DMS 273 (cell line): Measurements from ENCODE around the gene CUEDC1.
"Not testable (repeated sequence)": the region's sequence is repeated elsewhere in the genome, so short reads cannot be mapped to it uniquely, and the experiment has no call there.

Experiments
- DNase-seq: peaks from one replicate; lab custom pipeline; 2025; ENCODE audit not compliant: unreplicated experiment; lab: John Stamatoyannopoulos, UW

CUEDC1 gene

DNA sequence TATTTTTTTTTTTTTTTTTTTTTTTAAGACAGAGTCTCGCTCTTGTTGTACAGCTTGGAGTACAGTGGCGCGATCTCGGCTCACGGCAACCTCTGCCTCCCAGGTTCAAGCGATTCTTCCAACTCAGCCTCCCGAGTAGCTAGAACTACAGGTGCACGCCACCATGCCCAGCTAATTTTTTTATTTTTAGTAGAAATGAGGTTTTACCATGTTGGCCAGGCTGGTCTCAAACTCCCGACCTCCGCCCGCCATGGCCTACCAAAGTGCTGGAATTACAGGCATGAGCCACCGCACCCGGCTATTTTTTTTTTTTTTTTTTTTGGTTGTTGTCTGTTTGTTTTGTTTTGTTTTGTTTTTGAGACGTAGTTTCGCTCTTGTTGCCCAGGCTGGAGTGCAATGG is 3.2 kb upstream of the CUEDC1 start:
- not testable (repeated sequence) for DNase-seq

DNA sequence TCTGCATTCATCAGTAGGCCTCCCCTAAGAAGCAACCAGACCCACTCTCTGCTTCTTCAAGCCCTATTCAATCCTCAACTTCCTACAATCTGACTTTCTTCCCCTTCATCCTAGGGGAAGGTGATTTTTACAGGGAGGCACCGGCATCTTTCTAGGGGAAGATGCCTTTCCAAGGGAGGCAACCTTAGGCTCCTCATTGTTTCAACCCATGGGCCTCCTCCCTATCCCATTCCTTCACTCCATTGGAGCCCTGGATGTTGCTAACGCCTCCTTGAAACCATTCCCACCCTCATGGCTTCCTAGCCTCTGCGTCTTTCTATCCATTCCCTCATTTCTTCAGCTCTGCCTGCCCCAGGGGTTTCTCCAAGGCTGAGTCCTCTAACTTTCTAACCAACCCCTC is 2.7 kb upstream of the CUEDC1 start:
- no peak for DNase-seq

DNA sequence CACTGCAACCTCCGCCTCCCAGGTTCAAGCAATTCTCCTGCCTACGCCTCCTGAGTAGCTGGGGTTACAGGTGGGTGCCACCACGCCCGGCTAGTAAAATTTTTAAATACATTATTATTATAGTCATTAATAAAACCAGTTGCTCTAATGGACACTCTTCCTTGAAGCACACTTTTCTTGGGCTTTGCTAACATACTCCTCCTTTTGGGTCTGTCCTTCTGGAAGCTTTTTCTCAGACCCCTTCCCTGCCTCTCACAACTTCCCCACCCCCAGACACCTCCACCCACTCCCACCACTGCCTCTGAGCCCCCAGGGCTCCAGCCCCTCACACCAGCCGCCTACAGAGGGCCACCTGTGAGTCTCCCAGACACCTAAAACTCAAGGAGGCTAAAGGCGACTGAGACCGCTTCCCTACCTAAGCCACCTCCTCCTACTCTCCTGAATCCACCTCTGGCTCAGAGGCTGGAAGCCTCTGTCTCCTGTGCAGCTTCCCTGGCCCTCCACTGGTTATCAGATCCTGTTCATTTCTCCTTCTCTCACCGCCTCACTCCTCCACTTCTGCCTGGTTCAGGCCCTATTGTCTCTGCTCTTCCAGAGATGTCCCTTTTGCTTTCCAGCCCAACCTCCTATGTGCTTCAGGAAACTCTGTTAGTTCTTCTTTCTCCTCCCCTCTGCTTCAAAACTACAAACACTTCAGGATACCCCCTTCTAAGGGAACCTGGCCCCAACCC is 2.1 kb upstream of the CUEDC1 start:
- no peak for DNase-seq

DNA sequence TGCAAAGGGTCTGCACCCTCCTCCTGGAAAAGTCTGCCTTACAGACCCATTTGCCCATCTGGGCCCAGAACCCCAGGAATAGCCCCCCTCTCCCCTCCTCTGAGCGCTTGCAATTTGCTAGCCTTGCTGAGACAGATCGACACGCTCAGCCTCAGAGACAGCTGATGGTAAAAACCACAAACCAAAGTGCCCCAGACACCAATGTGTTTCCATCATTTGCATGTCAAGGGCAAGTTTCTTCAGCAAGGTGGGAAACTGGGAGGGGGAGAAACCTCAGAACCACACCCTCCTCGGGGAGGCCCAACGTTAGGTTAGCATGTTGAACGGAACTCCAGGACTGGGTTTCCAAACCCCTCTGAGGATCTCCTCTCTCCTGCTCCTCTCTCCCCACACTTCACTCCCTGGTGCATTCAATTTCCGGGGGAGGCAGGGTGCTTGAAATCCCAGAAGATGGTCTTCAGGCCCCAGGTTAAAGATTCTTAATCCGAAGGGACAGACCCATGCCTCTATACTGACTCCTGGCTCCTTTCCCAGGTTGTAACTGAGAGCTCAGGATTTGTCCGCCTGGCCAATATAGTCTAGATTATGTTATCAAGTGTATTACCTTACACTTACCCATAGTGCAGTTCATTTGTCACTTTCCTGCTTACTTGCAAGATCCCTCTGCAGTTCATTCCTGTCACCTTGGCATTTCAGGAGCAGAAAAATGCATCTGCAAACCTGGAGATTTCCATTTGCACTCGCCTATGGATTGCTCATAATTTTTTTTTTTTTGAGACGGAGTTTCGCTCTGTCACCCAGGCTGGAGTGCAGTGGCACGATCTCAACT is 1.3 kb upstream of the CUEDC1 start:
- DNase-seq: peak; percentile 54

DNA sequence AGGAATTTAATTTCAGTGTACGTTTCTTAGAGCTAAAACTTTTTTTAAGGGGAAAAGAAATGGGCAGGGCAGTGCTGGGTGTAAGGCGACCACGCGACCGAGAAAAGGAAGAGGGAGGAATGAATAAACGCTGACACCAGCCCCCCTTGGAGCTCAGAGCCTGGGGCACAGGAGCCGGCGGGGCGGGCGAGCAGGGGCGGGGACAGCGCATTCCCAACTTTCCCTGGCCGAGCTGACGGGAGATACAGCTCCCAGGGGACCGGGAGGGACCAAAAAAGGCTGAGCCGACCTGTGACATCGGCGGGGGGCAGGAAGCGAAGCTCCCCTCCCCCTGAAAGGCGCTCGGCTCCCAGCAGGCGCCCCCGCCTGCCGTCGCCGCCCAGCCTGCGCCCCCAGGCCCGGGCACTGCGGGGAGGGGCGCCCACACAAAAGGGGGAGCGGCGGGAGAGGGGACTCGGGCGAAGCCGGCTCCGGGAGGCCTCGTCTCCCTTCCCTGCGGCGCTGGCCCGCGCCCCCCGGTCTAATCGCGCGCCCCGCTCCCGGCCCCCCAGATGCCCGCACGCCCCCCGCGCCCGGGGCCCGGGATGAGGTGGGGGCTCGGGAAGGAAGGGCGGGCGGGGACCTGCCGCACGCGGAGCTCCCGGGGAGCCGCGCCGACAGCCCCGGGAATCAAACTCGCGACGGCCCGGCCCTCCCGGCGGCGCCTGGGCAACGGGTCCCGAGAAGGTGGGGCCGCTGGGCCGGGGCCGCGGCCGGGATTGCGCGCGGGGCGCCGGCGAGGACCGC is 622 bp downstream of the CUEDC1 start:
- DNase-seq: peak; percentile 75

DNA sequence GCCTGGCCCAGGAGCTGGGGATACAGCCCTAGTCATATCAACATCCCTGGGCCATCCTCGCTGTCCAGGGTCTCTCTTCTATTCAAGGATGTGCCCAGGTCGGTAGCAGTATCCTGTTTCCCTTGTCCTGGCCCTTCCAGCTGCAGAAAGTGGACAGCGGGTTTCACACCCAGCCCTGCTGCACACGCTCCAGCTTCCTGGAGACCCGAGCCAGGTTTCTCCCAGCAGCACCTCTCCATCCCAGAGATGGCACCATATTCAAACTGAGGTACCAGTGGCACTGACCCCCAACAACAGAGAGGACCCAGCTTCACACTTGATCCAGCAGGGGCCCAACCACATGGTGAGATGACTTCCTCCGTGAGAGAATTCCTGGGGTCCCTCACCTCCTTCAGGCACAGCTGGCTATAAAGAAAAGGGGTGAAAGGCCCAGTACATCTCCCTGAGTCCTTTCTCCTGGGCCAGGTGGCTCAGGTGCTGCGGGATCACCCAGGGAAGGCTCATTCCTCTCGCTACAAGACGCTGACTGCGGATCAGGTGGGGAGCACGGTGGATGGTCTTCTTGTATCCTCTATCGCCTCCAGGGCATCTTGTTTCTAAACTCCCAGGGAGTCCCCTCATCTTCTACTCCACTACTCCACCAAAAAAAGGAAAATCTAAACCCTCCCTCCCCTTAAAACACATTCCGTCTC is 1.4 kb downstream of the CUEDC1 start:
- DNase-seq: no peak

DNA sequence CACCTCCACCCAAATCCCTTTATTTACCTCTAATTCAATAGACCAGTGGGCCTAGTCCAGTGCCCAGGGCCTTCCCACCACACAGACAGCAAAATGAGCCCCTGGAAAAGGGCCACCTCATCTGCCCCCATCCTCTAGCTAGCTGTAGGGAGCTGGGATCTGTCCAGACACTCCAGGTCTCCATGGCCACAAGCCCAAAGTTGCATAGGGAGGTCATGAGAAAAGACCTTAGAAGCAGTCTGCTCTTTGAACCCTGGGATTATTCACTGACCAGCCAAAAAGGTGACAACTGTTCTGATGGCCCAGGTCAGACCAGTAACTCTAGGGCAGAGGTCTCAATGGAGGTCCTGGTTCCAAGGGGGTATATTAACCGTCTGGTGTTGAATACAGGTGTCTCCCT is 2.0 kb downstream of the CUEDC1 start:
- DNase-seq: no peak

DNA sequence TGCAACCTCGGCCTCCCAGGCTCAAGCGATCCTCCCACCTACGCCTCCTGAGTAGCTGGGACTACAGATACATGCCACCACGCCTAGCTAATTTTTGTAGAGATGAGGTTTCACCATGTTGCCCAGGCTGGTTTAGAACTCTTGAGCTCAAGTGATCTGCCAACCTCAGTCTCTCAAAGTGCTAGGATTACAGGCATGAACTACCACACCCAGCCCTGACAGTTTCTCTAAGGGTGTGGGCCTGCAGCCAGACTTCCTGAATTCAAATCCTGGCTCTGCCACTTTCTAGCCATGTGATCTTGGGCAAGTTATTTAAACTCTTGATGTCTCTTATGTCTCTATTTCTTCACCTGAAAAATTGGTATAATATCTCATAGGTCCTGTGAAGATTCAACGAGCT is 5.6 kb downstream of the CUEDC1 start:
- no peak for DNase-seq

DNA sequence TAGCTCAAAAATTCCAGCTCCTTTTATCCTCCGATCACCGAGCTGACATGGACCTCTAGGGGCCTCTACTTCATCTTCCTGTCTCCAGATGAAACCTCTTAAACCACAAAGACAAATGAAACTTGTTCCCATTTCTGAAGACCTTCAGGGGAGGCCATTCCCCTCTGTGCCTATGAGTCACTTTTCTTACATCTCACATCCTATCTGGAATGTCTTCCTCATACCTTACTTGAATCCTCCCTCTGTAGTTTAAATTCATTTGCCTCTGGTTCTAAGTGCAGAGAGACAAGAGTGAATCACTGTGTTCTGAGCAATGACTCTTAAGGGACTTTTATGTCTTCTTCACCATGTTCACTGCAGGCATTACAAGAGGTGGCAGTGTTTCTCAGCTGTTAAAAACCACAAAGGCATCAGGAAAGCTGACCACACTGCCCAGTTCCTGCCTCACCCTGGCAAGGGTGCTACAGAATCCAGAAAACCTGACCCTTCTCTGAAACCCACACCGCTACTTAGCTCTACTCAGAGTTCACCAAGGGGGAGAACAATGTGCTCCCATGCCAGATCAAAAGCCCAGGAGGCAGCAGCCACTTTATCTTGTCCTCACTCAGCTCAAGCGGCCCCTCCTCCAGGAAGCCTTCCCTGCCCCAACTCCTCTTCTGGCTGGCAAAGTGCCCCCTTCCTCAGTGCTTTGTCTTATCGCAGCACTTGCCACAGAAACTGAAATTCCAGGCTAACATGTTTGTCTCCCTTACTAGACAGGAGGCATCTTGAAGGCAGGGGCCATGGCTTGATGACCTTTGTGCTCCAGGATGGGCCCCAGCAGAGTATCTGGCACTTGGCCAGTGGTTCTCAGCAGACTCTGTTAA is 6.4 kb downstream of the CUEDC1 start:
- DNase-seq: no peak

DNA sequence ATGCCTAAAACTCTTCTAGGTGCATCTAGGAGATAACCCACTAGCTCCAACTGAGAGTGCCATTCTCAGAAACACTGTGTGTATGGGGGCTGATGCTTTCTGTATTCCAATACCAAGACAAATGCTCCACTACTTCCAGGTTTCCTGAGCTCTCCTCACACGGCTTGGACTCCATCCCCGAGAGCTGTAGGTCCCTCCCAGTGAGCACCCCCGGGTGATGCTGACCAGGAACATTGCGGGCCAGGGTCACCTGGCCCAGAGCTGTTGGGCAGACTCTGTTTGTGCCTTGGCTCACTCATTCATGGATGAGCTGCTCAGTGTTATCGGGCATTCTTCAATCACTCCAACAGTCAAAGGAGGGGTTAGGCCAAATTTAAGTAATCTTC is 7.0 kb downstream of the CUEDC1 start:
- DNase-seq: no peak

DNA sequence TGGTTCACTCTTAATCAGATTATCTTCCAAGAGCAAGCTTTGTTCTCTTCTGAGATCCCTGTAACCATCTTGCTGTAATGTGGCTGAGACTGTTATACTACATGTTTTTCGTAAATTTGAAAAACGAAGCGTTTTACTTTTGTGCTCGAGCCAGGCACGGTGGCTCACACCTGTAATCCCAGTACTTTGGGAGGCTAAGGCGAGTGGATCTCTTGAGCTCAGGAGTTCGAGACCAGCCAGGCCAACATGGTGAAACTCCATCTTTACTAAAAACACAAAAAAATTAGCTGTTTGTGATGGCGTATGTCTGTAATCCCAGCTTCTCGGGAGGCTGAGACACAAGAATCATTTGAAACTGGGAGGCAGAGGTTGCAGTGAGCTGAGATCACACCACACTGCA is 7.8 kb downstream of the CUEDC1 start:
- no peak for DNase-seq

DNA sequence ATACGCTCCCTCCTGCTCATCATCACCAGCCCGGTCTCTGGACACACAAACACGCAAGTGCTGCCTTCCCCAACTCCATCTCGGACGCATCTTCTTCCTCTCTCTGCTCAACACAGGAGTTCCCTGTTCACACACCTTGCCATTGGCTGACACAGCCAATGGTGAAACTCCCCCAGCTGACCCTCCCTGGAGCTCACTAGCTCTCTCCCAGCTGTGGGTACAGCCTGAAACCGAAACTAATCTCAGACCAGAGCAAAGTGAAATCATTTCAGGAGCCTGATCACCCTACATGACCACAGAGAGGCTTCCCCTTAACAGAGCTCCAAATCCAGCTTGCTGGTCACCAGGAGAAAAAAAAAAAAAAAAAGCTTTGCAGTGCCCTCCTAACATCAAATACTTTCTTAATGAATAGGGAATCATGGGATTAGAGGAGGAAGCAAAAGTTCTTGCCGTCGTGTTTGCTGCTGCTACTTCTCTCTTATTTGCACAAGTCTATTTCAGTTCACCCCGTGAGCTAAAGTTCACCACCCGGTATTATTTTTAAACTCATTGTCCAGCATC is 8.3 kb downstream of the CUEDC1 start:
- DNase-seq: peak; percentile 45

DNA sequence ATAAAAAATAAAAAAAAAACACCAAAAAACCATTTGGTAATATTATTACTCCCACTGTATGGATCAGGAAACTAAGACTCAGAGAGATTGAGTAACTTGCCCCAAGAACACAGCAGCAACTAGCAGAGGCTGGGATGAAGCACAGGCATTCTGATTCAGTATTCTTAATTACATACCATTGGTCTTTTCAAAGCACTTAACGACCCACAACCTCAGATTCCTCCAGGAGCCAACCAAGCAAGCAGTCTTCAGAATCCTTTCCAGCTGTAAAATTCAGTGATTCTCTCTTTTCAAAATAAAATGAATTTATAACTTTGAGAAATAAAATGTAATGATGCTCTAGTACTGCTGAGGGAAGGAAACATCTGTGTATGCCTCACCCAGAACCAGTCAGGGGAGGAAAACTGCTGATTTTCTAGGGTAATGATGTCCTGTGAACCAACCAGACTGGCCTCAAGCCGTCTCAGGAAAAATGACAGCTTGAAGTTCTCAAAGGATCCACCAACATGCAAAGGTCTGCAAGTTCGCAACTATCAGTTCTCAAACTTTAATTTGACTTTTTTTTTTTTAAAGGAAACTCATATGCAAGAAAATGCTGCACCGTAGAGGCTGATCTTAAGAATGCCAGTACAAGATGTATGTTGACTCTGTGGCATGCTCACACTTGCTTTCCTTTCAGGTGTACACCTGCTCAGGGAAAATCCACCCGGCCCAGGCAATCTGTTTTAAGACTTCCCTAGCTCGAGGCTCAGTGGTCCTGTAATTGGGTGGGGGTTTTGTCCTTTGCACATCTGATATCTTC is 9.0 kb downstream of the CUEDC1 start:
- DNase-seq: no peak

DNA sequence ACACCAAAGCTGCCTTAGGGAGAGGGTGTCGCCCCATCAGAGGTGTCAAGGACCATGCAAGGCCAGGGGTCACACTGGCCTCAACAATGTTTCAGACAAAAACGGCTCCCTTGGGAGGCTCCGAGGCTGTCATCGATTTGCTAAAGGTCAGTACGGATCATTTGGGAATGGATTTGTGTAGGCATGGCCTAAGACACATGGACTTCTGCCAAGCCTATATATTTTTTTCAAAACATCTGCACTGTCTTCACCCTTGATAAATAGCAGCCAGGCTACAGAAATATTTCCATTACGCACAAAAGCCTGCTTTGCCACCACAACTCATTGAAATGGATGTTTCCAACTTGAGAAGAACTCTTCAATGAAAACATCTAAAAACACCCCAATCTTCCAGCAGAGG is 10.3 kb downstream of the CUEDC1 start:
- DNase-seq: no peak

DNA sequence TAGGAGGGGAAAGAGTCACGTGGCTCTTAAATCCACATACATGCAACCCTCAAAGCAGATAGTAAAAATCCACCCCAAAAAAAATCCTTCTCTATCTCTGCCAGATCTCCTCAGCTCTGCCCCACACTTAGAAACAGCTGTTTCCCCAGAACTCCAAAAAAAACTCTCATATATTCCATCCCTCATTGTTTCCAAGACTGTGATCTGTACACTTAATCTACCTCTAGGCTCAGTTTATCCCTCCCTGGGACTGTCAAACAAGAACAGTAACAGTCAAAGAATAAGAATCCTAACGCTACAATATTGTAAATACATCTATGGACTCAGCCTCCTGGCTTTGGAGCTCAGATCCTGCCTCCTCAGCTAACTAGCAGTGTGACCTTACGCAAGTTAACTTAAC is 11.6 kb downstream of the CUEDC1 start:
- no peak for DNase-seq

DNA sequence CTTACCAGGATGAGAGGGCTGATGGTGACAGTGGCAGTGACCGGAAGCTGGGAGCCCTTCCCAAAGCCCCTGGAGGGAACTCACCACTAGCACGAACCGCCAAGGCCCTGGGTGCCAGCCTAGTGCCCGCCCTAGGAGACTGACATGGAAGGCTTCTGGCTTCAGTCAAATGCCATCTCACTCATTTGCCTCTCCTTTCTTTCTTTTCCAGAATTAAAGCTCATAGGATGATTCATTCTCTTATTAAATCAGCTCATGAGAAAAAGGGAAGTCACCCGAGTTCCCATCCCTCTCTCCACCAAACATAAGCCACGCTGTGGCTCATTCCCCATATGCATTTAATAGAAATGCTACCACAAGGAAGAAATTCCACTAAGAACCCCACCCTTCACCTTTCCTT is 12.1 kb downstream of the CUEDC1 start:
- DNase-seq: no peak

DNA sequence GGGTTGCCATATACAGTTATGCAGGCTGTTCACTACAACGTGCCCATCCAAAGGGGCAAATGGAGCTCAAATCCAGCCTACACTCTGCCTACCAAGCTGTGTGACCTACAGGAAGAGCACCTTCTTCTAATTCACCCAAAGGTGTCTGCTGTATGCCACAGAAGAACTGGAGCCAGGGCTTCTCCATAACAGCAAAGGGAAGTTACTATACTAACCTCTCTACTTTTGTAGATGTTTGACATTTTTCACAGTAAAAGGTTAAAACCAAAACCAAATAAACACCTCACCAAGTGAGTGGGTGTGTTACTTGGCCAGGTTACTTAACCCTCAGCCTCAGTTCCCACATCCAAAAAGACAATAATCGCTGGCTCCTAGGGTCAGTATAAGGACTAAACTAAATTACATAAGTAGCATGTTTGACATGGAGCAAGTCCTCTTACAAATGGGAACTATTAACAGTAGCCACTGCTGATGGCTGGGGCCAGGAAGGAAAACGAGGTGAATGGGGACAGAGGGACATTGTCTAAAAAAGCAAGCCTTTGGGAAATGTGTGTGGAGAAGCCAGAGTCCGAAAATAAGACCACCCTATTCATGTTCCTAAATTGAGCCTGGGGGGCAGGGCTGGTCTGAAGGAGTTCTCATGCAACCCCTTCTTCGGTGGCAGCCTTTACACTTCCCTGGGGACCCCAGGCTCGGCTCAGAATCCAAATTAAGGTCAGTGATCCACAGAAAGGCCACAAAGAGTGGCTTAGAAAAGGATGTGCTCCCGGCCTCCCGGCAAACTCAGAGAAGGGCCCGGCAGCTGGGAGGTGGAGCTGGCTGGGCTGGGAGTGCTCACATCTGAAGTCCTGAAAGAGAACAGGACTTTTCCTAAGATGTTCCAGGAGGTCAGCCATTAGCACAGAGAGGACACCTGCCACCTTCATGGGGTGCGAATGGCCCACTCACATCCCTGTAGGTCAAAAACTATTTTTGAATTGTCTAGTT is 13.5 kb downstream of the CUEDC1 start:
- no peak for DNase-seq
